ENCODE data around the gene NFATC1.

Gene NFATC1

GRCh38 chr18:79396431-79397246 is 909 bp downstream of the NFATC1 start:
- peaks cover 3 to 41% (median 37%) of the 10 kb centered on the region in 5 donors for H3K4me1 ChIP-seq (ENCODE audit: control insufficient read depth in 5 of 5, insufficient read depth in 5 of 5, low read length in 5 of 5)
- H3K27me3 ChIP-seq (ENCODE audit: control insufficient read depth in 5 of 5, insufficient read depth in 4 of 5, low read length in 5 of 5): peaks cover 0 to 5% (median 3%) of the 10 kb centered on the region in 5 donors
- H3K27ac ChIP-seq (ENCODE audit: low read depth, low read length): no peak overlapping the region
- no peaks in the 10 kb centered on the region for H3K36me3 ChIP-seq (ENCODE audit: control insufficient read depth in 5 of 5, insufficient read depth in 5 of 5, low read length in 5 of 5)
- H3K9me3 ChIP-seq (ENCODE audit: control insufficient read depth in 5 of 5, low read length in 5 of 5): no peaks in the 10 kb centered on the region
- H3K4me3 ChIP-seq (ENCODE audit: low read depth in 1 of 5, low read length in 5 of 5): peak overlapping the region in 4 of 5 donors; percentile 65 to 77 (median 68)
- peak overlapping the region in 3 of 5 donors; percentile 23 to 72 (median 45) for H3K9ac ChIP-seq (ENCODE audit: low read length in 5 of 5)

GRCh38 chr18:79397247-79397829 is 1.6 kb downstream of the NFATC1 start:
- H3K27ac ChIP-seq (ENCODE audit: low read depth, low read length): no peak overlapping the region

GRCh38 chr18:79397830-79398761 is 2.4 kb downstream of the NFATC1 start:
- Histone ChIP-seq H3K27me3 (ENCODE audit: control insufficient read depth in 5 of 5, insufficient read depth in 4 of 5, low read length in 5 of 5) (no peaks in the 10 kb centered on the region), H3K27ac (ENCODE audit: low read depth, low read length) (no peak overlapping the region), H3K4me3 (ENCODE audit: low read depth in 1 of 5, low read length in 5 of 5) (peak overlapping the region in 2 of 5 donors; percentile 10 to 11), H3K36me3 (ENCODE audit: control insufficient read depth in 5 of 5, insufficient read depth in 5 of 5, low read length in 5 of 5) (no peaks in the 10 kb centered on the region), H3K4me1 (ENCODE audit: control insufficient read depth in 5 of 5, insufficient read depth in 5 of 5, low read length in 5 of 5) (peaks cover 0 to 52% (median 45%) of the 10 kb centered on the region in 5 donors), H3K9me3 (ENCODE audit: control insufficient read depth in 5 of 5, low read length in 5 of 5) (no peaks in the 10 kb centered on the region), H3K9ac (ENCODE audit: low read length in 5 of 5) (no peak overlapping the region)

More at GRCh38 chr18:79397247-79397829, 1.6 kb downstream of the NFATC1 start:
- peak overlapping the region in 3 of 5 donors; percentile 65 to 77 (median 66) for H3K4me3 ChIP-seq (ENCODE audit: low read depth in 1 of 5, low read length in 5 of 5)
- no peaks in the 10 kb centered on the region for H3K9me3 ChIP-seq (ENCODE audit: control insufficient read depth in 5 of 5, low read length in 5 of 5)
- no peak overlapping the region for H3K9ac ChIP-seq (ENCODE audit: low read length in 5 of 5)
- no peaks in the 10 kb centered on the region for H3K36me3 ChIP-seq (ENCODE audit: control insufficient read depth in 5 of 5, insufficient read depth in 5 of 5, low read length in 5 of 5)
- H3K4me1 ChIP-seq (ENCODE audit: control insufficient read depth in 5 of 5, insufficient read depth in 5 of 5, low read length in 5 of 5): peaks cover 3 to 48% (median 40%) of the 10 kb centered on the region in 5 donors
- peaks cover 0 to 1% (median 0%) of the 10 kb centered on the region in 5 donors for H3K27me3 ChIP-seq (ENCODE audit: control insufficient read depth in 5 of 5, insufficient read depth in 4 of 5, low read length in 5 of 5)

GRCh38 chr18:79399275-79400081 is 3.7 kb downstream of the NFATC1 start:
- Histone ChIP-seq H3K27me3 (ENCODE audit: control insufficient read depth in 5 of 5, insufficient read depth in 4 of 5, low read length in 5 of 5) (no peaks in the 10 kb centered on the region), H3K9ac (ENCODE audit: low read length in 5 of 5) (peak overlapping the region in 2 of 5 donors; percentile 45 to 56), H3K4me1 (ENCODE audit: control insufficient read depth in 5 of 5, insufficient read depth in 5 of 5, low read length in 5 of 5) (peaks cover 0 to 59% (median 53%) of the 10 kb centered on the region in 5 donors), H3K27ac (ENCODE audit: low read depth, low read length) (no peak overlapping the region), H3K36me3 (ENCODE audit: control insufficient read depth in 5 of 5, insufficient read depth in 5 of 5, low read length in 5 of 5) (no peaks in the 10 kb centered on the region), H3K9me3 (ENCODE audit: control insufficient read depth in 5 of 5, low read length in 5 of 5) (no peaks in the 10 kb centered on the region), H3K4me3 (ENCODE audit: low read depth in 1 of 5, low read length in 5 of 5) (peak overlapping the region; percentile 22 to 69 (median 42))

- peaks cover 0 to 60% (median 54%) of the 10 kb centered on the region in 5 donors for H3K4me1 ChIP-seq (ENCODE audit: control insufficient read depth in 5 of 5, insufficient read depth in 5 of 5, low read length in 5 of 5)
- H3K36me3 ChIP-seq (ENCODE audit: control insufficient read depth in 5 of 5, insufficient read depth in 5 of 5, low read length in 5 of 5): no peaks in the 10 kb centered on the region
- H3K9me3 ChIP-seq (ENCODE audit: control insufficient read depth in 5 of 5, low read length in 5 of 5): no peaks in the 10 kb centered on the region
- H3K9ac ChIP-seq (ENCODE audit: low read length in 5 of 5): peak overlapping the region in 1 of 5 donors; percentile 56
- no peaks in the 10 kb centered on the region for H3K27me3 ChIP-seq (ENCODE audit: control insufficient read depth in 5 of 5, insufficient read depth in 4 of 5, low read length in 5 of 5)
- H3K27ac ChIP-seq (ENCODE audit: low read depth, low read length): no peak overlapping the region
- peak overlapping the region in 4 of 5 donors; percentile 51 to 69 (median 60) for H3K4me3 ChIP-seq (ENCODE audit: low read depth in 1 of 5, low read length in 5 of 5)
Observed at GRCh38 chr18:79400091-79400590, 4.4 kb downstream of the NFATC1 start.

GRCh38 chr18:79400591-79401381 is 5.1 kb downstream of the NFATC1 start:
- H3K36me3 ChIP-seq (ENCODE audit: control insufficient read depth in 5 of 5, insufficient read depth in 5 of 5, low read length in 5 of 5): no peaks in the 10 kb centered on the region
- peak overlapping the region; percentile 80 for H3K27ac ChIP-seq (ENCODE audit: low read depth, low read length)
- H3K27me3 ChIP-seq (ENCODE audit: control insufficient read depth in 5 of 5, insufficient read depth in 4 of 5, low read length in 5 of 5): no peaks in the 10 kb centered on the region
- peak overlapping the region in 3 of 5 donors; percentile 42 to 56 (median 45) for H3K9ac ChIP-seq (ENCODE audit: low read length in 5 of 5)
- peaks cover 0 to 66% (median 61%) of the 10 kb centered on the region in 5 donors for H3K4me1 ChIP-seq (ENCODE audit: control insufficient read depth in 5 of 5, insufficient read depth in 5 of 5, low read length in 5 of 5)
- H3K4me3 ChIP-seq (ENCODE audit: low read depth in 1 of 5, low read length in 5 of 5): peak overlapping the region in 4 of 5 donors; percentile 51 to 69 (median 60)
- H3K9me3 ChIP-seq (ENCODE audit: control insufficient read depth in 5 of 5, low read length in 5 of 5): no peaks in the 10 kb centered on the region

GRCh38 chr18:79401494-79402208 is 5.9 kb downstream of the NFATC1 start:
- Histone ChIP-seq H3K27ac (ENCODE audit: low read depth, low read length) (peak overlapping the region; percentile 80), H3K4me3 (ENCODE audit: low read depth in 1 of 5, low read length in 5 of 5) (peak overlapping the region in 3 of 5 donors; percentile 17 to 55 (median 42)), H3K9me3 (ENCODE audit: control insufficient read depth in 5 of 5, low read length in 5 of 5) (no peaks in the 10 kb centered on the region), H3K9ac (ENCODE audit: low read length in 5 of 5) (peak overlapping the region in 1 of 5 donors; percentile 45), H3K4me1 (ENCODE audit: control insufficient read depth in 5 of 5, insufficient read depth in 5 of 5, low read length in 5 of 5) (peaks cover 0 to 71% (median 61%) of the 10 kb centered on the region in 5 donors), H3K27me3 (ENCODE audit: control insufficient read depth in 5 of 5, insufficient read depth in 4 of 5, low read length in 5 of 5) (no peaks in the 10 kb centered on the region), H3K36me3 (ENCODE audit: control insufficient read depth in 5 of 5, insufficient read depth in 5 of 5, low read length in 5 of 5) (no peaks in the 10 kb centered on the region)

- H3K9ac ChIP-seq (ENCODE audit: low read length in 5 of 5): no peak overlapping the region
- H3K27me3 ChIP-seq (ENCODE audit: control insufficient read depth in 5 of 5, insufficient read depth in 4 of 5, low read length in 5 of 5): no peaks in the 10 kb centered on the region
Observed at GRCh38 chr18:79402209-79402576, 6.5 kb downstream of the NFATC1 start.

More at GRCh38 chr18:79402209-79402576, 6.5 kb downstream of the NFATC1 start:
- H3K27ac ChIP-seq (ENCODE audit: low read depth, low read length): peak overlapping the region; percentile 80
- H3K36me3 ChIP-seq (ENCODE audit: control insufficient read depth in 5 of 5, insufficient read depth in 5 of 5, low read length in 5 of 5): no peaks in the 10 kb centered on the region
- no peak overlapping the region for H3K4me3 ChIP-seq (ENCODE audit: low read depth in 1 of 5, low read length in 5 of 5)
- no peaks in the 10 kb centered on the region for H3K9me3 ChIP-seq (ENCODE audit: control insufficient read depth in 5 of 5, low read length in 5 of 5)
- H3K4me1 ChIP-seq (ENCODE audit: control insufficient read depth in 5 of 5, insufficient read depth in 5 of 5, low read length in 5 of 5): peaks cover 0 to 72% (median 58%) of the 10 kb centered on the region in 5 donors

All from subcutaneous abdominal adipose tissue (tissue), 5 donors.